ENCODE measurements around the gene DMRTB1. TPM values are rescaled to one million over a fixed set of nuclear protein-coding genes. Genes with fewer than 3 reads are reported as not detected.

Gene DMRTB1
- total and polyA plus RNA-seq, 2 of the 4 experiments (the other 2 are of a cell fraction), result not detected

- Histone ChIP-seq H2BK15ac (ENCODE audit: low read depth, low read length) (no peak overlapping the region), H2AK5ac (ENCODE audit: low read depth, low read length) (no peak overlapping the region), H4K8ac (ENCODE audit: low read depth in 2 of 2, low read length in 2 of 2) (no peak overlapping the region), H3K14ac (replicated peaks; ENCODE audit: low read depth, low read length) (no peak overlapping the region), H3K9ac (ENCODE audit: low read depth, low read length) (no peak overlapping the region), H3K4me1 (ENCODE audit: control insufficient read depth, insufficient read depth, low read length) (no peaks in the 10 kb centered on the region), H4K5ac (ENCODE audit: low read depth, low read length) (no peak overlapping the region), H3K4ac (ENCODE audit: low read depth, low read length) (no peak overlapping the region), H3K27me3 (ENCODE audit: control insufficient read depth, insufficient read depth, low read length) (no peaks in the 10 kb centered on the region; the same call in none of the 2 replicates), H3K9me3 (ENCODE audit: control insufficient read depth, insufficient read depth, low read length) (no peaks in the 10 kb centered on the region), H3K36me3 (ENCODE audit: control insufficient read depth, insufficient read depth, low read length) (no peaks in the 10 kb centered on the region), H2BK5ac (ENCODE audit: low read depth, low read length, poor library complexity, severe bottlenecking) (no peak overlapping the region), H3K79me1 (ENCODE audit: low read depth in 1 of 2, low read length in 2 of 2) (no peaks in the 10 kb centered on the region), H4K91ac (ENCODE audit: insufficient read depth, low read depth, low read length) (no peak overlapping the region), H4K20me1 (ENCODE audit: insufficient read depth, low read length) (no peaks in the 10 kb centered on the region), H3K18ac (ENCODE audit: low read depth, low read length) (no peak overlapping the region), H3K9me1 (ENCODE audit: insufficient read depth, low read length) (no peaks in the 10 kb centered on the region), H2BK120ac (ENCODE audit: low read depth, low read length) (no peak overlapping the region), H2BK20ac (ENCODE audit: low read depth, low read length) (no peak overlapping the region), H3K4me3 (ENCODE audit: insufficient read depth, low read depth, low read length) (no peak overlapping the region), H2AK9ac (replicated peaks; ENCODE audit: low read depth, low read length, poor library complexity) (no peak overlapping the region), H3K56ac (ENCODE audit: extremely low read depth, insufficient read depth, low read length) (no peak overlapping the region), H3K23ac (ENCODE audit: low read depth, low read length) (no peak overlapping the region), H3K4me2 (ENCODE audit: low read depth, low read length) (no peak overlapping the region), H3K27ac (ENCODE audit: insufficient read depth, low read length) (no peak overlapping the region), H2AFZ (replicated peaks; ENCODE audit: low read length, poor library complexity) (no peak overlapping the region)
- TF ChIP-seq MXI1 (IDR thresholded peaks at IDR 0.05; ENCODE audit: borderline replicate concordance, low read depth, low read length) (no peak), RCOR1 (IDR thresholded peaks at IDR 0.05; ENCODE audit: insufficient replicate concordance, low read length) (no peak), RAD21 (IDR thresholded peaks at IDR 0.05; ENCODE audit: low read length) (no peak), CHD1 (IDR thresholded peaks at IDR 0.05; ENCODE audit: low read depth, low read length) (no peak), FOS (IDR thresholded peaks at IDR 0.05; ENCODE audit: low read depth, low read length) (no peak), BHLHE40 (IDR thresholded peaks at IDR 0.05; ENCODE audit: low read depth, low read length) (no peak), POLR2A (IDR thresholded peaks at IDR 0.05; ENCODE audit: low read depth, low read length) (no peak), SMC3 (IDR thresholded peaks at IDR 0.05; ENCODE audit: low read depth, low read length) (no peak), RFX5 (IDR thresholded peaks at IDR 0.05; ENCODE audit: low read depth, low read length) (no peak), ELK1 (IDR thresholded peaks at IDR 0.05; ENCODE audit: borderline replicate concordance, low read depth, low read length) (no peak), NFE2L2 (IDR thresholded peaks at IDR 0.05; ENCODE audit: low read depth, low read length) (no peak), MAFK (IDR thresholded peaks at IDR 0.05; ENCODE audit: low read depth, low read length) (no peak), CTCF (conservative IDR thresholded peaks at IDR 0.05; ENCODE audit: low read depth, low read length) (no peak), USF2 (IDR thresholded peaks at IDR 0.05; ENCODE audit: low read depth, low read length) (no peak), CEBPB (IDR thresholded peaks at IDR 0.05; ENCODE audit: low read depth, low read length) (no peak)
- POLR2A ChIA-PET (ENCODE audit: unreplicated experiment), result no interaction called here
- WGBS, 2 experiments (ENCODE audit: extremely low coverage in 2 of 2, insufficient read length in 1 of 2), result no CpG with 5 or more reads among the region's 6 CpGs
- DNase-seq (no peak), ATAC-seq (ENCODE audit: low read depth) (no peak)
- in situ Hi-C loops (cut with MboI; ENCODE audit: low sequenced_read_pairs), result no loop called here
- intact Hi-C loops (cut with micrococcal nuclease), result no loop called here
- CTCF ChIA-PET, result interaction anchor here (1.1 kb wide), 1 partner anchor 11 kb away, joined by 3 read pairs; no protein-coding TSS in a partner anchor
- BruUV-seq (replicated peaks), result no TSS peak
- dilution Hi-C loops (cut with HindIII; ENCODE audit: low sequenced_read_pairs, unreplicated experiment), result no loop called here
Measured at GRCh38 chr1:53455364-53455991, 3.7 kb upstream of the DMRTB1 start.
